ENCODE results near the gene SEMA3E.
"Not testable (repeated sequence)": the region's sequence is repeated elsewhere in the genome, so short reads cannot be mapped to it uniquely, and the experiment has no call there.

SEMA3E gene

GRCh38 chr7:83648464-83649241 is at the start of gene SEMA3E:
Gene SEMA3E (minus strand): TSS chr7:83649139.
- FAIRE-seq: no peak
- DNase-seq (ENCODE audit: low spot score): no peak

GRCh38 chr7:83697804-83698530 is 49.0 kb upstream of the SEMA3E start:
- no peak for FAIRE-seq
- no peak for DNase-seq (ENCODE audit: low spot score)

GRCh38 chr7:83696101-83696500 is 47.2 kb upstream of the SEMA3E start:
- no peak for FAIRE-seq
- DNase-seq (ENCODE audit: low spot score): no peak

- DNase-seq (ENCODE audit: low spot score) (no peak), FAIRE-seq (no peak)
These were observed 46.4 kb upstream of the SEMA3E start for GRCh38 chr7:83695128-83695960.

- FAIRE-seq (no peak), DNase-seq (ENCODE audit: low spot score) (no peak)
These were observed 44.3 kb upstream of the SEMA3E start for GRCh38 chr7:83693256-83693655.

GRCh38 chr7:83691095-83691494 is 42.2 kb upstream of the SEMA3E start:
- DNase-seq (ENCODE audit: low spot score) (no peak), FAIRE-seq (no peak)

- FAIRE-seq (no peak), DNase-seq (ENCODE audit: low spot score) (no peak)
These were observed 40.9 kb upstream of the SEMA3E start for GRCh38 chr7:83689855-83690254.

- FAIRE-seq: peak; percentile 15
- no peak for DNase-seq (ENCODE audit: low spot score)
These were observed 37.5 kb upstream of the SEMA3E start for GRCh38 chr7:83686416-83686815.

GRCh38 chr7:83684928-83685327 is 36.0 kb upstream of the SEMA3E start:
- no peak for FAIRE-seq
- DNase-seq (ENCODE audit: low spot score): no peak

GRCh38 chr7:83681200-83681778 is 32.4 kb upstream of the SEMA3E start:
- FAIRE-seq: no peak

GRCh38 chr7:83677180-83677866 is 28.4 kb upstream of the SEMA3E start:
- FAIRE-seq: peak; percentile 75
- peak; percentile 43 for DNase-seq (ENCODE audit: low spot score)

More at GRCh38 chr7:83681200-83681778, 32.4 kb upstream of the SEMA3E start:
- no peak for DNase-seq (ENCODE audit: low spot score)

- FAIRE-seq; DNase-seq (ENCODE audit: low spot score): not testable (repeated sequence)
These were observed 24.4 kb upstream of the SEMA3E start for GRCh38 chr7:83673291-83673690.

GRCh38 chr7:83672157-83672556 is 23.2 kb upstream of the SEMA3E start:
- no peak for FAIRE-seq
- no peak for DNase-seq (ENCODE audit: low spot score)

- DNase-seq (ENCODE audit: low spot score) (no peak), FAIRE-seq (no peak)
These were observed 14.2 kb upstream of the SEMA3E start for GRCh38 chr7:83663131-83663530.

- FAIRE-seq: no peak
- no peak for DNase-seq (ENCODE audit: low spot score)
These were observed 9.2 kb upstream of the SEMA3E start for GRCh38 chr7:83658126-83658525.

GRCh38 chr7:83655951-83656556 is 7.1 kb upstream of the SEMA3E start:
- DNase-seq (ENCODE audit: low spot score): peak; percentile 46
- FAIRE-seq: peak; percentile 88

GRCh38 chr7:83652481-83652880 is 3.5 kb upstream of the SEMA3E start:
- DNase-seq (ENCODE audit: low spot score) (no peak), FAIRE-seq (no peak)

- no peak for DNase-seq (ENCODE audit: low spot score)
- no peak for FAIRE-seq
These were observed 762 bp upstream of the SEMA3E start for GRCh38 chr7:83649701-83650100.

GRCh38 chr7:83646027-83646426 is 2.9 kb downstream of the SEMA3E start:
- no peak for FAIRE-seq
- no peak for DNase-seq (ENCODE audit: low spot score)

- FAIRE-seq (no peak), DNase-seq (ENCODE audit: low spot score) (no peak)
These were observed 5.2 kb downstream of the SEMA3E start for GRCh38 chr7:83643739-83644138.
